Upper lobe of right lung (tissue), 1 donor: ENCODE data around the gene PARD3B. TPM values are rescaled to one million over a fixed set of nuclear protein-coding genes. Genes with fewer than 3 reads are reported as not detected.

Experiments
- ATAC-seq: fragments of 200-7000 bp; cut with Tn5 transposase; one replicate; pipeline ENCODE4 v1.9.1; 2020; ENCODE audit warnings: mild to moderate bottlenecking, moderate library complexity
- DNase-seq: peaks from one replicate; pipeline ENCODE4 v3.0.0-alpha.2; 2020
- H3K27ac ChIP-seq: fragments of 200-600 bp; one replicate; pipeline ENCODE4 v1.8.0; 2022
- H3K27me3 ChIP-seq: fragments of 200-600 bp; one replicate; pipeline ENCODE4 v1.8.0; 2022; ENCODE audit warnings: mild to moderate bottlenecking
- H3K36me3 ChIP-seq: fragments of 200-600 bp; one replicate; pipeline ENCODE4 v1.8.0; 2022
- H3K4me1 ChIP-seq: fragments of 200-600 bp; one replicate; pipeline ENCODE4 v1.8.0; 2022
- H3K4me3 ChIP-seq: fragments of 200-600 bp; one replicate; pipeline ENCODE4 v1.8.0; 2022; ENCODE audit warnings: mild to moderate bottlenecking
- H3K9me3 ChIP-seq: fragments of 200-600 bp; one replicate; pipeline ENCODE4 v1.8.0; 2022
- intact Hi-C: fragments of 100-400 bp; cut with DNase I; formaldehyde crosslinking; loops from one replicate; pipeline ENCODE4 v1.11.0; 2022
- total RNA-seq: library from RNA; stranded (reverse); fragmentation: NEBNext Ultra II Directional; extraction: Animal tissue kit (Norgen Biotek cat#: 25700); gene quantifications from one replicate; pipeline ENCODE4 v1.2.1, GENCODE V29; 2021
- TF ChIP-seq, protein P1 (sequence below): fragments of 200-600 bp; IDR thresholded peaks from one replicate; pipeline ENCODE4 v1.8.0; 2022; ENCODE audit warnings: antibody characterized with exemption
- donor health status: DM: no; HTN: yes; CAD: no; lungs with severe emphysema.

PARD3B gene
- total RNA-seq, 1 donor from 2014 or later, result 32.5 TPM

GRCh38 chr2:204504594-204504993 lies 40.7 kb upstream of the PARD3B start:
- ATAC-seq (no peak), DNase-seq (no peak)
- no peak overlapping the region for H3K27ac ChIP-seq
- H3K36me3 ChIP-seq, result no peaks in the 10 kb centered on the region
- TF ChIP-seq, protein P1, sequence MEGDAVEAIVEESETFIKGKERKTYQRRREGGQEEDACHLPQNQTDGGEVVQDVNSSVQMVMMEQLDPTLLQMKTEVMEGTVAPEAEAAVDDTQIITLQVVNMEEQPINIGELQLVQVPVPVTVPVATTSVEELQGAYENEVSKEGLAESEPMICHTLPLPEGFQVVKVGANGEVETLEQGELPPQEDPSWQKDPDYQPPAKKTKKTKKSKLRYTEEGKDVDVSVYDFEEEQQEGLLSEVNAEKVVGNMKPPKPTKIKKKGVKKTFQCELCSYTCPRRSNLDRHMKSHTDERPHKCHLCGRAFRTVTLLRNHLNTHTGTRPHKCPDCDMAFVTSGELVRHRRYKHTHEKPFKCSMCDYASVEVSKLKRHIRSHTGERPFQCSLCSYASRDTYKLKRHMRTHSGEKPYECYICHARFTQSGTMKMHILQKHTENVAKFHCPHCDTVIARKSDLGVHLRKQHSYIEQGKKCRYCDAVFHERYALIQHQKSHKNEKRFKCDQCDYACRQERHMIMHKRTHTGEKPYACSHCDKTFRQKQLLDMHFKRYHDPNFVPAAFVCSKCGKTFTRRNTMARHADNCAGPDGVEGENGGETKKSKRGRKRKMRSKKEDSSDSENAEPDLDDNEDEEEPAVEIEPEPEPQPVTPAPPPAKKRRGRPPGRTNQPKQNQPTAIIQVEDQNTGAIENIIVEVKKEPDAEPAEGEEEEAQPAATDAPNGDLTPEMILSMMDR, result no peak
- no peaks in the 10 kb centered on the region for H3K27me3 ChIP-seq
- no peaks in the 10 kb centered on the region for H3K9me3 ChIP-seq
- no peak overlapping the region for H3K4me3 ChIP-seq
- intact Hi-C loops, result no loop called here
- no peaks in the 10 kb centered on the region for H3K4me1 ChIP-seq

DNA sequence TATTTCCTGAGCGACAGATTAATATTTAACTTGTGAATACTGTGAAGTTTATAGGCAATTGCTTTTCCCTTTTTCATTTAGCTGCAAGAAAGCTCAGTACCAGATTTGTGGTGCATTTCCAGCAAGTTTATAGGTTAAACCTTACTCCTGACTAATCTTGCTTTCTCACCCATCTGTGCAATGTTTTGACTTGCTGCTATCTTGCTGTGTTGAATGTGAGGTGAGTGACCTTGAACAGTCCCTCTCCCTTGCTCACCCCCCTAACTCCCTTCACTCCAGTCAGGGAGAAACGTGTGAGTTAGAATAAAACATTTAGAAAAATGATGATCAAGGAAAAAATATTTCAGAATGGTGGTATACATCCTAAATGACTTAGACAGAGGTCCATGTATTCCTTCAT lies 39.8 kb upstream of the PARD3B start:
- ATAC-seq, result no peak
- no peak for DNase-seq
- Histone ChIP-seq H3K36me3 (no peaks in the 10 kb centered on the region), H3K9me3 (no peaks in the 10 kb centered on the region), H3K27ac (no peak overlapping the region), H3K27me3 (no peaks in the 10 kb centered on the region), H3K4me3 (no peak overlapping the region), H3K4me1 (no peaks in the 10 kb centered on the region)
- TF ChIP-seq, protein P1, result no peak
- intact Hi-C loops, result no loop called here

- no peaks in the 10 kb centered on the region for H3K27me3 ChIP-seq
- ATAC-seq, result no peak
Observed at GRCh38 chr2:204505946-204506345, 39.3 kb upstream of the PARD3B start.

GRCh38 chr2:204507636-204508035 lies 37.6 kb upstream of the PARD3B start:
- TF ChIP-seq, protein P1, result no peak
- H3K9me3 ChIP-seq, result no peaks in the 10 kb centered on the region
- intact Hi-C loops, result no loop called here
- H3K4me3 ChIP-seq, result no peak overlapping the region
- H3K27me3 ChIP-seq, result no peaks in the 10 kb centered on the region
- DNase-seq, result no peak
- H3K27ac ChIP-seq, result no peak overlapping the region
- ATAC-seq, result no peak
- H3K4me1 ChIP-seq, result no peaks in the 10 kb centered on the region
- H3K36me3 ChIP-seq, result no peaks in the 10 kb centered on the region

More at GRCh38 chr2:204505946-204506345, 39.3 kb upstream of the PARD3B start:
- intact Hi-C loops, result no loop called here
- no peak overlapping the region for H3K27ac ChIP-seq
- H3K9me3 ChIP-seq, result no peaks in the 10 kb centered on the region
- H3K36me3 ChIP-seq, result no peaks in the 10 kb centered on the region
- H3K4me3 ChIP-seq, result no peak overlapping the region
- DNase-seq, result no peak
- no peaks in the 10 kb centered on the region for H3K4me1 ChIP-seq
- TF ChIP-seq, protein P1, result no peak

- Histone ChIP-seq H3K36me3 (no peaks in the 10 kb centered on the region), H3K27me3 (no peaks in the 10 kb centered on the region), H3K4me1 (no peaks in the 10 kb centered on the region), H3K27ac (no peak overlapping the region), H3K9me3 (no peaks in the 10 kb centered on the region), H3K4me3 (no peak overlapping the region)
- intact Hi-C loops, result no loop called here
- ATAC-seq (no peak), DNase-seq (no peak)
- TF ChIP-seq, protein P1, result no peak
Observed at GRCh38 chr2:204510709-204511420, 34.4 kb upstream of the PARD3B start.
